ENCODE data around the gene GATAD2A.
"Not testable (repeated sequence)": the region's sequence is repeated elsewhere in the genome, so short reads cannot be mapped to it uniquely, and the experiment has no call there.

Gene GATAD2A

GRCh38 chr19:19447536-19448237 is 42.2 kb downstream of the GATAD2A start:
- DNase-seq: no peak

DNA sequence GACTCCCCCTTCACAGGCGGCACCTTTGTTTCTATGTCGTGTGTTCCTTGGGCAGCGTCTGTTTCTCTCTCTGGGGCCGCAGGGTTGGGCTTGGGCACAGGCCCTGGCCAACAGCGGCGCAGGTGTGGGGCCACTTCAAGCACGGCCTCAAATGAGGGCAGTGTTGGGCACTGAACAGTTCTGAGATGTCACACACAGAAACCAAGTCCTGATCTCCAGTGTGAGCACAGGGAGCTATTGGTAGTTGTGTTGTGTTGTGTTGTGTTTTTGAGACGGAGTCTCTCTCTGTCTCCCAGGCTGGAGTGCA is 42.7 kb downstream of the GATAD2A start:
- DNase-seq: no peak

- peak; percentile 40 to 67 for DNase-seq
These were observed 46.2 kb downstream of the GATAD2A start for GRCh38 chr19:19451429-19452242.

GRCh38 chr19:19452243-19453124 is 47.0 kb downstream of the GATAD2A start:
- no peak for DNase-seq

DNA sequence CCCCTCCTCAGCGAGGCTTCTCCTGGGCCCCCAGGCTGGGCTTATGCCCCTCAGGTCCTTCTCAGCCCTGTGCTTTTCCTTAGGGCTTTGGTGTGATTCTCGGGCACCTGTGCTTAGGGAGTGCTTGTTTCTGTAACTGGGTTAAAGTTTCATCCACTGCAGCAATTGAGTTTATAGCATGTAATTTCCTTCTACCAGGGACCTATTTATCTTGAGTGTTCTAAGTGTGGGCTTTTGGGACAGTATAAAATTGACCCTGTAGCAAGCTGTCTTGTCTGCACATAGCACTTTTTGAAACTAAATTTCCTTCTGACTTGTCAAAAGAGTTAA is 47.6 kb downstream of the GATAD2A start:
- no peak for DNase-seq

- not testable (repeated sequence) for DNase-seq
These were observed 49.9 kb downstream of the GATAD2A start for GRCh38 chr19:19455166-19455919.

DNA sequence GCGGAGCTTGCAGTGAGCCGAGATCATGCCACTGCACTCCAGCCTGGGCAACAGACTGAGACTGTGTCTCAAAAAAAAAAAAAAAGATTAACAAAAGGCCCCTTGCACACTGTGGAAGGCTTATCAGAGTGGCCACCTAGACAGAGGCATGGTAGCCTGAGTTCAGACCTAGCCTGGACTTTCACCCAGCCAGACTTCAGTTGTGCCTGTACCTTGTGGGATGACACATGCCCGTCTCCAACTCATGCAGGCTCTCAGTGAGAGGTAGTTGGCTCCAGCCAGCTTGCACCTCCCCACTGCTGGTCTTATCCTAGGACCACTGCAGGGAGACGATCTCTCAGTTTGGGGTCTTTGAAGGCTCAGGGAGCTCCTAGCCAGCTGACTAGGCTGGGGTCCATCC is 52.2 kb downstream of the GATAD2A start:
- DNase-seq: no peak

DNA sequence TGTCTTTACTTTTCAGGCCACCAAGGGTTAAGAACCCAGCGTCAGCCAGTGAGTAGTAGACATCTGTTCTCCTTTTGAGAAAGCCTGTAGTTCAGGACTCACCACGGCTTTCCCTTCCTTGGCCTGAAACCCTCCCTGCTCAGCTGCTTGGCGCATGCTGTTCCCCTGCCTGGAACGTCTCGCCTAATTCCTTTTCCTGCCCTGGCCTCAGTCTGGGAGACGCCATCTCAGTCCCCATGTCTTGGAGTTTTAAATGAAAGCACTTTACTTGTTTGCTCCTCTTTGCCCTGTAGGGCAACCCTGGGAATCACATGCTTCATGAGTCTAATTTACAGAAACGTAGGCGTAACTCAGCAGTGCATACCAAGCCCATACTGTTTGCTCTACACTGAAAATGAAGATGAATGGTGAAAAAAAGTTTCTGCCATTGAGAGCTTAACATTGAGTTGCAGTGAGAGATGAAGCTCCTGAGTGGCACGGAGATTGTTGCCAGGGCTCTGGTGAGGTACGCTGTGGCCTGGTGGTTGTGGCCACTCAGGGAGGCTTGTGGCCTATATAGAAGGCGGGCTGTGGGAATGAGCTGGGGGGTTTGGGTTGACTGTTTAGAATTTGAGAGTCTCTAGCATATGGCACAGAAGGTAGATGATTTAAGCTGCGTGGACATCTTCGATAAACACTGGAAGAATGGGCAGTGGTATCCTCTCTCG is 52.8 kb downstream of the GATAD2A start:
- DNase-seq: peak in 1 of 2 donors; percentile 56

GRCh38 chr19:19459073-19459472 is 53.6 kb downstream of the GATAD2A start:
- peak in 1 of 2 donors; percentile 43 for DNase-seq

DNA sequence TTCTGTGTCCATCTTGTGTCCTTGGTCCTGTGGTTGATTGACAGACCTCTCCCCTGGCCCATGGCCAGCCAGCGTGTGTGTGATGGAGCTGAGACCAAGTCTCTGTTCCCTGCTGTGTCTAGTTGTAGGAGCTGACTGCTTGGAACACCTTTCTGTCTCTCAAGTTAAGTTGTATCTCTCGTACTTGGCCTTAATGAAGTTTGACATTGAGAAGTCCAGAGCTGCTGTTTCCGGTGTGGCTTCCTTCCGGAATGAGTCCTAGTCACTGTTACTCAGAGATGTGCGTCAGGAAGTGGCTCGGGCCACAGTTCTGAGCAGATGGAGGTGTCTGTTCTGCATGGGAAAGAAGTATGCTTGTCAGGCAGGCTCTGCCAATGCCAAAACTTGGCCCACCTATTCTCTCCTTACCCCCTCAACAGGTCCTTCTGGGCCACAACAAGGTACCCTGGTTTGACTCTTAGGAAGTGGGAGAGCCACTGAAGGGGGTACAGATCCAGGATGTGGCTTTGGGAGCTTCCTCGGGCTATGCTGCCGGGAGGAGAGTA is 54.3 kb downstream of the GATAD2A start:
- DNase-seq: peak; percentile 40 to 56

DNA sequence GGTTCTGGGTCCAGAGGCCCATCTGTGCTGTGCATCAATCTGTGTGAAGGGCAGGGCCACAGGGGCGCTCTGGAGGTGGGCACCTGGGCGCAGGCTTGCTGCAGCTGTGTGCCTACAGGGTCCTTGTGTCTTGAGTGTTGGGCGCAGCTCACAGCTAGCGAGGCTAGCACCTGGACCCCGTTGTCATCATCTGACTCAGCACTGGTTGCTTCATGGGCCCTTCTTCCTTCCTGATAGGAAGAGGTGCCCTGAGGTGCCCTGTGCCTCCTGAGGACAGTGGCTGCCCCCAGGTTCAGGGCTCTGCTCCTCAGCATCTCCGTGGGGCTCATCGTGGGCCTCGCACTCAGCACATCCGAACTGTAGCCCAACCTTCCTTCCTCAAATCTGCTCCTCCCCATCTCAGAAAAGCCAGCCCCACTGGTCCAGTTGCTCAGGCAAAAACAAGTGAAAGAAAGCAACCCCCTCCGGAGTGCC is 54.8 kb downstream of the GATAD2A start:
- DNase-seq: no peak

DNA sequence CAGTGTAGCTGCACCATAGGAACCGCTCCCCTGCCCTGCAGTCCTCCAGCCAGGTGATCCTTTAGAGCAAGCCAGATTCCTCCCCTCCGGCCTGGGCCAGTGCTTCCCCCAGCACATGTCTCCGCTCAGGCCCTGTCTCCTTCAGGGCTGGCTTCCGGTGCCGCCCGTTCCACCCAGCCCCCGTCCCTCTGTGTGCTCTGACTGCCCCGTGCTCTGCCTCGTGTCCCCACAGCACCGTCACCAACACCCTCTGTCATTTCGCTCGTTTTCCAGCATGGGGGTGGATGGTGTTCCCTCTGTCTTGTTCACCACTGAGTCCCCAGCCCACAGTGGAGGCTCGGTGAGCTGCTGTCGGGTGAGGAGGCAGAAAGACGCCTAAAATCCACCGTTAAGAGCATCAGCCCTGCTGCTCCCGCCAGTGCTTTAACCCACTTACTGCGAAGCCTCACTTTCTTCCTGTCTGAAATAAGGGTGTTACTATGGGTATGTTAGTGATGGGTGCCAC is 55.3 kb downstream of the GATAD2A start:
- peak; percentile 50 to 76 for DNase-seq

GRCh38 chr19:19461306-19461670 is 55.8 kb downstream of the GATAD2A start:
- no peak for DNase-seq

DNA sequence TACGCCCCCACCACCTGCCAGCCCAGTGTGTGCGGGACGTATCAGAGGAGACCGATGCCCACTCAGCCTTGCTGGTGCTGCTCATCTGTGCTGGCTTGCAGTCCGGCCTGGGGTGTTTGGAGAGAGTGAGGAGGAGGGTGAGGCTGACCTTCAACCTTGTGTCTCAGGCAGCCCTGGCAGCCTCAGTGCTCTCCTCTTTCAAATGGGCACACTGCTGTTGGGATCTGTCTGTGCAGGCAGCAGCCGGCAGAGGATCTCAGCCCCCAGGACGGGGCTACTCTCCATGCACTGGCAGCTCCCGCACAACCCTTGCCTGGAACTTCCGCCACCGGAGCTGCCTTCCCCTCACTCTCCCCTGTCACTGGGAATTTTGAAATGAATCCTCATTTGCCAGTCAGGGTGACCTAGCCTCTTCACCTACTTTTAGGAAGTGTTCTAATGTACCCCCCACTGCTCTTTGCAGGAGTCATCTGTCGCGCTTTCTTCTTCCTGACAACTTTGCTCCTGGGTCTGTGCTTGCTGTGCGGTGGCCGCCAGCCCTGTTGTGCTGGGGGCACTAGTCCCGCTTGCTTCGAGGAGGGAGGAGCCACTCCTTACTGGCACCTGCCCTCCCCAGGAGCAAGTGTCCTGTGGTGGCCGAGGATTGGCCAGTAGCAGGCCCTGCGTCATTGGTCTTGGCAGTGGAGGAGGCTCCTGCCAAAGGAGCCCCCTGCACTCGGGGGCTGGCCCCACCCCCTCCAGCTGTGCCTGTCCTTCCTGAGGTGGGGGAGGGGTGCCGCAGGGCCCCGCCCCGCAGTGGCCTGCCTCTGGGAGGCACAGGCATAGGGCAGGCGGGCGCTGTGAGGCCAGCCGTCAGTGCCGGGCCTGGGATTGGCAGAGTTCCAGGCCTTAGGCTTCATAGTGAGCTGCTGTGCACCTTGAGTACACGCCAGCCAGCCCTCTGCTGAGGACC is 56.5 kb downstream of the GATAD2A start:
- peak in 1 of 2 donors; percentile 65 for DNase-seq

DNA sequence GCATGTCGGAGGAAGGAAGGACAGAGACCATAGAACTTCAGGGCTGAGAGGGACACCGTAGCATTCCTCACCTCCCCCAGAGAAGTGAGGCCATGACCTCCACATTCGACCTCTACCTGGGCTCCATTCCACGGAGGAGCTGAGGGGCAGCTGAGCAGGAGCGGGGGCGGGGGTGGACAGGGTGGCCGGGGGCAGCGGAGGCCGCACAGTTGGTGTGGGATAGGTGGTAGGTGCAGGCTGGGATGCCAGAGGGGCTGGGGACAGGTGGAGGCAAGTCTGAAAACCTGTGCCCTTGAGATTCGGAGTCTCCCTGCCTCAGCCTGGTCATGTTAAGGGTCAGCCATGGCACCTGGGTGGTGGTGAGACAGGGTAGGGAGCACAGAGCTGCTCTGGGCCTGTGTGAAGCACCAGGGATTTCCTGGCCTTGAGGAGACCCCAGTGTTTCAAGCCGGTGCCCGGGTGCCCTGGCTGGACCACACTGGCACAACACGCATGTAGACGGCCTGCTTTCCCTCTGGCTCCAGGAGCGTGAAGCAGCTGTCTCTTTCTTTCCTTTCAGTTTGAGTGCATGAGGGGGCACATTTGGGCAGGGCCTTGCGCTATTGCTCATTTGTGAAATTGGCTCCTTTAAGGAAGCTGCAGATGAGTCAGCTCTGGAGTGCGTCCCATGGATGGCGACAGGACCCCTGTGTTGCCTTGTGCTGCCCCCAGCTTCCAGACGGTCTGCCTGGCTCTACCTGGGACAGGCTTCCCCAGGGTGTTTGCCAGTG is 58.1 kb downstream of the GATAD2A start:
- peak; percentile 36 to 71 for DNase-seq

DNA sequence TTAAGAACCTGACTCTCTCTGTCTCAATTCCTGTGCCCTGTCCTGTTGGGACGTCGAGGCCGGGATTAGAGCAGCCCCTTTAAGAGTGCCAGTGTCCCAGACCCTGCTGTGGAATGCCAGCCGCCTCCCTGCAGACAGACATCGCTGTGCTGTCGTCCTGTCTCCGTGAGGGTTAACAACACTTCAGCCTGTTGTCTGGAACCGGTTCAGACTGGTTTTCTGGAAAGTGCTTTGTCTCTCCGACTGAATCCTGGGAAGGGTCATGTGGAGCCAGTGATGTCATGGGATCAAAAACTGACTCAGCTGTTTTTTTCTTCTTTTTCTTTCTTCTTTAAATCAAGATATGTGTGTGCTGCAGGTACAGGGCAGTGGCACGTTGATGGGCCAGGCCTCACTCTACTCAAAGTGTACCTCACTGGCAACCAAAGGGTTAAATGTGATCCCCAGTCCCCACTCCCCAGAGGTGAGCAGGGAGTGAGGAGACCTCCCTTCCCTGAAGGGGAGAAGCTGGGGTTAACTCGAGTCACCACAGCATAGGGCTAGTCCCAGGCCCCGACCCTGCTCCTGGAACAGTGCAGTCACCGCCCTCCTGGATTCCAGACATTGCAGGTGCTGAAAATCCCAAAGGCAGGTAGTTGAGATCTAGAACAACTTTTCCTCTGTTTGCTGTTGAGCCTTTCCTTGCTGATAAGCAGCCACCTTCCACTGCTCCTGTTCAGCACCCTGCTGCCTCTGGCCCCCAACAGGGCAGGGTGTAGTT is 59.0 kb downstream of the GATAD2A start:
- no peak for DNase-seq

DNA sequence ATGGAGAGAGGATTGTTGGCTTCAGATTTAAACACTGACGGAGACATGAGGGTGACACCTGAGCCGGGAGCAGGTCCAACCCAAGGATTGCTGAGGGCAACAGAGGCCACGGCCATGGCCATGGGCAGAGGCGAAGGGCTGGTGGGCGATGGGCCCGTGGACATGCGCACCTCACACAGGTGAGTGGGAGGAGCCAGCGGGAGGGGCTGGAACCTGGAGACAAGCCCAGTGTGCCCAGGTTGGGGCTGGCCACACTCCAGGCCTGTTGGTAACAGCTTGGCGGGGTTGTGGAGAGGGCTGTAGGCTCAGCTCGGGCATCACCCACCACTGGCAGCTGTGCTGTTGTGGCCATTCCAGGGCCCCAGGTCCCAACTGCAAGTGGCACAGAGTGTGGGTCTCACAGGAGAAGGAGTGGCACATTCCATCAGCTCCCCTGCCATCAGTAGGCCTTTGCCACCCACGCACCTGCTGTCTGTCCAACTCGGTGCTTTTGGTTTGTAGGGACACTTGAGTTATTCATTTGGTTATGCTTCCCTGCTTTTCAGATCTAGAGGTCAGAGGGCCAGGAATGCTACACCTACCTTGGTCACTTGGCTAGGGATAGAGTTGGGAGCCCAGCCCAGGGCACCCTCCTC is 60.1 kb downstream of the GATAD2A start:
- no peak for DNase-seq

GRCh38 chr19:19466201-19466600 is 60.7 kb downstream of the GATAD2A start:
- DNase-seq: peak in 1 of 2 donors; percentile 64
